ENCODE measurements around the gene NUP62. TPM values are rescaled to one million over a fixed set of nuclear protein-coding genes. Genes with fewer than 3 reads are reported as not detected.
A peak's percentile ranks its signal among the peaks of the same experiment; 100 is the strongest.

Gene NUP62
- total RNA-seq, 1 experiment from 2014 or later: 85.2 TPM

GRCh38 chr19:49906879-49907564, 22.3 kb downstream of the NUP62 start:
- H3K4me1 ChIP-seq (ENCODE audit: control insufficient read depth in 1 of 2, insufficient read depth in 2 of 2, low read length in 2 of 2): no peaks in the 10 kb centered on the region
- intact Hi-C loops (cut with micrococcal nuclease): no loop called here
- H3K9me2 ChIP-seq (ENCODE audit: insufficient read depth): no peaks in the 10 kb centered on the region
- H3K9me3 ChIP-seq (ENCODE audit: control insufficient read depth in 1 of 2, insufficient read depth in 1 of 2, low read depth in 1 of 2, low read length in 2 of 2): no peaks in the 10 kb centered on the region
- TF ChIP-seq RAD21 (IDR thresholded peaks at IDR 0.05; ENCODE audit: low read depth) (no peak), CTCF (IDR thresholded peaks at IDR 0.05 in 2 of 3, conservative IDR thresholded peaks at IDR 0.05 in 1 of 3; ENCODE audit: borderline replicate concordance in 1 of 3, insufficient read depth in 1 of 3, low read depth in 2 of 3, low read length in 2 of 3) (no peak), EZH2 (IDR thresholded peaks at IDR 0.05) (no peak), ZFX (IDR thresholded peaks at IDR 0.05) (no peak), POLR2AphosphoS5 (IDR thresholded peaks at IDR 0.05; ENCODE audit: low read depth, low read length) (no peak), EGR1 (IDR thresholded peaks at IDR 0.05; ENCODE audit: low read depth) (no peak), REST (IDR thresholded peaks at IDR 0.05; ENCODE audit: low read depth) (no peak), ELF1 (IDR thresholded peaks at IDR 0.05; ENCODE audit: borderline replicate concordance, low read depth) (no peak)
- no peak overlapping the region for H2AFZ ChIP-seq (ENCODE audit: low read depth, low read length, poor library complexity, severe bottlenecking)
- ChIA-PET RAD21 (ENCODE audit: low non-redundant PET in 1 of 2, low total read pairs in 2 of 2, uncharacterized antibody in 2 of 2, unreplicated experiment in 2 of 2) (no interaction called here), POLR2A (interaction anchor here (0.7 kb wide), 2 partner anchors 20 to 52 kb away, joined by 3 to 4 read pairs; no protein-coding TSS in a partner anchor), CTCF (no interaction called here)
- no peak overlapping the region for H3K4me2 ChIP-seq (ENCODE audit: low read length)
- BruUV-seq (replicated peaks): TSS peak; percentile 59
- H3K79me2 ChIP-seq (ENCODE audit: insufficient read depth, low read length): peaks cover 29% of the 10 kb centered on the region
- ATAC-seq (no peak), DNase-seq (ENCODE audit: low read depth, low spot score) (no peak)
- H3K9ac ChIP-seq (ENCODE audit: low read length): no peak overlapping the region
- H3K27me3 ChIP-seq (ENCODE audit: insufficient read depth, low read length): no peaks in the 10 kb centered on the region
- no peaks in the 10 kb centered on the region for H4K20me1 ChIP-seq (ENCODE audit: insufficient read depth)
- peaks cover 14 to 32% of the 10 kb centered on the region in 2 experiments; a peak in 3 of 4 replicates for H3K36me3 ChIP-seq (ENCODE audit: control insufficient read depth in 1 of 2, insufficient read depth in 2 of 2, low read length in 2 of 2)
- H3K27ac ChIP-seq (ENCODE audit: low read depth, low read length): no peak overlapping the region
- H3K4me3 ChIP-seq (replicated peaks in 1 of 2; ENCODE audit: low read depth in 1 of 2, low read length in 2 of 2): no peak overlapping the region
